HepG2 (cell line): ENCODE measurements around the gene PRR19. TPM values are rescaled to one million over a fixed set of nuclear protein-coding genes. Genes with fewer than 3 reads are reported as not detected.

Experiments
- ARNTL ChIP-seq: sonication (generic); formaldehyde crosslinking; IDR thresholded peaks from 2 replicates; pipeline ENCODE4 v1.4.0; 2020; ENCODE audit warnings: mild to moderate bottlenecking, missing genetic modification reagents
- BRCA1 ChIP-seq: sonication (generic); formaldehyde crosslinking; IDR thresholded peaks from 2 replicates; pipeline ENCODE4 v1.4.0; 2020; ENCODE audit warnings: missing genetic modification reagents
- CBFB ChIP-seq: sonication (generic); formaldehyde crosslinking; IDR thresholded peaks from 2 replicates; pipeline ENCODE4 v1.4.0; 2020; ENCODE audit warnings: missing genetic modification reagents
- CHD2 ChIP-seq: IDR thresholded peaks from 2 replicates; pipeline ENCODE4 v1.6.1; 2011; ENCODE audit warnings: low read depth, low read length, improper control_type of control experiment
- DR1 ChIP-seq: sonication (generic); formaldehyde crosslinking; IDR thresholded peaks from 2 replicates; pipeline ENCODE4 v1.8.0; 2021; ENCODE audit warnings: mild to moderate bottlenecking, missing genetic modification reagents, inconsistent platforms
- FOXK1 ChIP-seq: sonication (generic); formaldehyde crosslinking; IDR thresholded peaks from 2 replicates; pipeline ENCODE4 v1.4.0; 2020; ENCODE audit warnings: low read depth, missing genetic modification reagents, borderline replicate concordance
- GPBP1L1 ChIP-seq: sonication (generic); formaldehyde crosslinking; IDR thresholded peaks from 2 replicates; pipeline ENCODE4 v1.5.0; 2020; ENCODE audit warnings: mild to moderate bottlenecking, missing genetic modification reagents
- HMG20A ChIP-seq: IDR thresholded peaks from 2 replicates; pipeline ENCODE4 v1.6.1; 2016; ENCODE audit warnings: borderline replicate concordance
- HMG20B ChIP-seq: conservative IDR thresholded peaks from 2 replicates; pipeline ENCODE4 v1.6.1; 2016; ENCODE audit warnings: missing genetic modification reagents, missing compliant biosample characterization
- HMGA1 ChIP-seq: sonication (generic); formaldehyde crosslinking; conservative IDR thresholded peaks from 2 replicates; pipeline ENCODE4 v1.4.0; 2020; ENCODE audit warnings: missing genetic modification reagents
- MEIS2 ChIP-seq: sonication (generic); formaldehyde crosslinking; IDR thresholded peaks from 2 replicates; pipeline ENCODE4 v1.9.0; 2021; ENCODE audit warnings: mild to moderate bottlenecking, missing genetic modification reagents
- NR2F2 ChIP-seq: IDR thresholded peaks from 2 replicates; pipeline ENCODE4 v1.6.1; 2012; ENCODE audit warnings: low read depth, inconsistent platforms, borderline replicate concordance
- PCBP2 ChIP-seq: fragments of 200-400 bp; formaldehyde crosslinking; optimal IDR thresholded peaks from 2 replicates; pipeline ENCODE3; 2018; ENCODE audit warnings: low read length, low read depth; ENCODE audit not compliant: poor library complexity, severe bottlenecking
- SNAPC5 ChIP-seq: sonication (generic); formaldehyde crosslinking; IDR thresholded peaks from 2 replicates; pipeline ENCODE4 v1.8.1; 2023; ENCODE audit warnings: mild to moderate bottlenecking, missing genetic modification reagents, borderline replicate concordance
- ZBTB14 ChIP-seq: sonication (generic); formaldehyde crosslinking; IDR thresholded peaks from 2 replicates; pipeline ENCODE4 v1.4.0; 2020; ENCODE audit warnings: missing genetic modification reagents
- ZBTB3 ChIP-seq: sonication (generic); formaldehyde crosslinking; IDR thresholded peaks from 2 replicates; pipeline ENCODE4 v1.4.0; 2020; ENCODE audit warnings: low read depth, mild to moderate bottlenecking, moderate library complexity, missing genetic modification reagents, borderline replicate concordance
- ZFP62 ChIP-seq: sonication (generic); formaldehyde crosslinking; IDR thresholded peaks from 2 replicates; pipeline ENCODE4 v1.4.0; 2020; ENCODE audit warnings: missing genetic modification reagents
- ZFX ChIP-seq: sonication (generic); formaldehyde crosslinking; IDR thresholded peaks from 2 replicates; pipeline ENCODE4 v1.4.0; 2020; ENCODE audit warnings: mild to moderate bottlenecking, low read depth, missing genetic modification reagents, moderate library complexity
- ZNF234 ChIP-seq: sonication (generic); formaldehyde crosslinking; conservative IDR thresholded peaks from 2 replicates; pipeline ENCODE4 v1.5.1; 2020; ENCODE audit warnings: mild to moderate bottlenecking, missing genetic modification reagents
- ZNF3 ChIP-seq: IDR thresholded peaks from 2 replicates; pipeline ENCODE4 v1.7.0; 2017; ENCODE audit warnings: inconsistent platforms
- ZNF503 ChIP-seq: sonication (generic); formaldehyde crosslinking; IDR thresholded peaks from 2 replicates; pipeline ENCODE4 v1.4.0; 2020; ENCODE audit warnings: missing genetic modification reagents
- ZNF564 ChIP-seq: sonication (generic); formaldehyde crosslinking; IDR thresholded peaks from 2 replicates; pipeline ENCODE4 v1.8.1; 2023; ENCODE audit warnings: mild to moderate bottlenecking, missing genetic modification reagents
- ZNF782 ChIP-seq: sonication (generic); formaldehyde crosslinking; IDR thresholded peaks from 2 replicates; pipeline ENCODE4 v1.4.0; 2020; ENCODE audit warnings: missing genetic modification reagents, mild to moderate bottlenecking, borderline replicate concordance
- polyA plus RNA-seq, 8 experiments: library from polyadenylated mRNA; depleted of rRNA in 3 of 8; stranded (reverse) in 7 of 8; unstranded in 1 of 8; fragments of >200 nt; fragmentation: Illumina TruSeq in 4 of 8; extraction: Trizol in 4 of 8; gene quantifications; 2 replicates each; pipeline versions ENCODE4 v1.2.1 to v1.2.3, GENCODE V29; 2011 to 2016; ENCODE audit warnings: low read depth in 4 of 8, missing spikeins in 1 of 8, mixed read lengths in 1 of 8; ENCODE audit not compliant: insufficient read depth in 1 of 8
- total RNA-seq, 5 experiments: library from RNA; depleted of rRNA; stranded (reverse); fragments of >200 nt; fragmentation: Illumina TruSeq; extraction: Trizol; gene quantifications; 2 replicates each; pipeline ENCODE4 v1.2.3, GENCODE V29; 2016; ENCODE audit warnings: low read depth in 1 of 5
- TF ChIP-seq, protein P1 (sequence below): sonication (generic); formaldehyde crosslinking; conservative IDR thresholded peaks from 2 replicates; pipeline ENCODE4 v1.4.0; 2020; ENCODE audit warnings: missing genetic modification reagents

Gene PRR19
- total and polyA plus RNA-seq, 2 of the 13 experiments (the other 11 are each of a cell fraction or from before 2014, with no cell fraction given): 0.21 to 0.33 TPM

GRCh38 chr19:42268142-42268703, 33.7 kb upstream of the PRR19 start (continued):
- TF ChIP-seq ZFP62 (CRISPR knock-in tag): no peak
- TF ChIP-seq PCBP2: no peak
- TF ChIP-seq DR1: no peak
- no peak for TF ChIP-seq HMGA1
- TF ChIP-seq ZFX (CRISPR knock-in tag): no peak; the same call in 1 of the 2 replicates
- no peak for TF ChIP-seq BRCA1 (CRISPR knock-in tag)
- TF ChIP-seq ZNF3 (CRISPR knock-in tag): no peak
- no peak for TF ChIP-seq MEIS2 (CRISPR knock-in tag)
- peak; percentile 96 for TF ChIP-seq ZBTB14 (CRISPR knock-in tag)
- TF ChIP-seq ZNF503 (CRISPR knock-in tag): no peak; the same call in 1 of the 2 replicates
- no peak for TF ChIP-seq ZNF564
- no peak for TF ChIP-seq GPBP1L1 (CRISPR knock-in tag)
- no peak; the same call in 1 of the 2 replicates for TF ChIP-seq CBFB (CRISPR knock-in tag)
- no peak for TF ChIP-seq SNAPC5 (CRISPR knock-in tag)
- TF ChIP-seq CHD2: peak; percentile 89
- no peak for TF ChIP-seq NR2F2
- TF ChIP-seq, protein P1, sequence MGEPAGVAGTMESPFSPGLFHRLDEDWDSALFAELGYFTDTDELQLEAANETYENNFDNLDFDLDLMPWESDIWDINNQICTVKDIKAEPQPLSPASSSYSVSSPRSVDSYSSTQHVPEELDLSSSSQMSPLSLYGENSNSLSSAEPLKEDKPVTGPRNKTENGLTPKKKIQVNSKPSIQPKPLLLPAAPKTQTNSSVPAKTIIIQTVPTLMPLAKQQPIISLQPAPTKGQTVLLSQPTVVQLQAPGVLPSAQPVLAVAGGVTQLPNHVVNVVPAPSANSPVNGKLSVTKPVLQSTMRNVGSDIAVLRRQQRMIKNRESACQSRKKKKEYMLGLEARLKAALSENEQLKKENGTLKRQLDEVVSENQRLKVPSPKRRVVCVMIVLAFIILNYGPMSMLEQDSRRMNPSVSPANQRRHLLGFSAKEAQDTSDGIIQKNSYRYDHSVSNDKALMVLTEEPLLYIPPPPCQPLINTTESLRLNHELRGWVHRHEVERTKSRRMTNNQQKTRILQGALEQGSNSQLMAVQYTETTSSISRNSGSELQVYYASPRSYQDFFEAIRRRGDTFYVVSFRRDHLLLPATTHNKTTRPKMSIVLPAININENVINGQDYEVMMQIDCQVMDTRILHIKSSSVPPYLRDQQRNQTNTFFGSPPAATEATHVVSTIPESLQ: no peak
- TF ChIP-seq ZBTB3: no peak
- no peak for TF ChIP-seq ARNTL (CRISPR knock-in tag)
- TF ChIP-seq HMG20B (CRISPR knock-in tag): 0 out of 2 replicates have a peak, but pooled peaks have one; percentile 26
- no peak; the same call in 1 of the 2 replicates for TF ChIP-seq HMG20A (CRISPR knock-in tag)
- TF ChIP-seq ZNF782 (CRISPR knock-in tag): no peak
- no peak for TF ChIP-seq ZNF234 (CRISPR knock-in tag)
- peak; percentile 56 for TF ChIP-seq FOXK1 (CRISPR knock-in tag)
